Dendritic cell treated with granulocyte-macrophage colony-stimulating factor and Interleukin-4, amounts not matched to agents 40 ng/mL and 50 ng/mL, for 4 days (primary cell): ENCODE measurements around the gene HPSE2.
A peak's percentile ranks its signal among the peaks of the same experiment; 100 is the strongest.
"Not testable (repeated sequence)": the region's sequence is repeated elsewhere in the genome, so short reads cannot be mapped to it uniquely, and the experiment has no call there.

Experiments used
- H3K27ac Mint-ChIP-seq: one replicate; pipeline ENCODE4 v1.8.0; 2022; ENCODE audit warnings: mild to moderate bottlenecking, mixed read lengths
- H3K27me3 Mint-ChIP-seq: one replicate; pipeline ENCODE4 v1.8.0; 2022; ENCODE audit warnings: mild to moderate bottlenecking, mixed read lengths
- H3K36me3 Mint-ChIP-seq: one replicate; pipeline ENCODE4 v1.8.0; 2022; ENCODE audit warnings: low read depth, mixed read lengths
- H3K4me1 Mint-ChIP-seq: one replicate; pipeline ENCODE4 v1.8.0; 2022; ENCODE audit warnings: low read depth, mixed read lengths
- H3K4me3 Mint-ChIP-seq: one replicate; pipeline ENCODE4 v1.8.0; 2022; ENCODE audit warnings: mild to moderate bottlenecking, moderate library complexity, mixed read lengths
- H3K9me3 Mint-ChIP-seq: one replicate; pipeline ENCODE4 v1.8.0; 2022; ENCODE audit warnings: mixed read lengths
- intact Hi-C: fragments of 100-400 bp; cut with micrococcal nuclease; formaldehyde crosslinking; loops from one replicate; pipeline ENCODE4 v1.15.0; 2022

HPSE2 gene

GRCh38 chr10:99235658-99236626 lies at the start of gene HPSE2:
Gene HPSE2, minus strand, starts transcription at chr10:99235852.
- Mint-ChIP-seq H3K27ac (no peak within 1 kb of the TSS), H3K27me3 (peaks cover 91% of the 10 kb centered on the region), H3K9me3 (no peaks in the 10 kb centered on the region), H3K4me1 (peaks cover 52% of the 10 kb centered on the region), H3K36me3 (no peaks in the 10 kb centered on the region), H3K4me3 (peak within 1 kb of the TSS; percentile 73)
- intact Hi-C loops: no loop called here

DNA sequence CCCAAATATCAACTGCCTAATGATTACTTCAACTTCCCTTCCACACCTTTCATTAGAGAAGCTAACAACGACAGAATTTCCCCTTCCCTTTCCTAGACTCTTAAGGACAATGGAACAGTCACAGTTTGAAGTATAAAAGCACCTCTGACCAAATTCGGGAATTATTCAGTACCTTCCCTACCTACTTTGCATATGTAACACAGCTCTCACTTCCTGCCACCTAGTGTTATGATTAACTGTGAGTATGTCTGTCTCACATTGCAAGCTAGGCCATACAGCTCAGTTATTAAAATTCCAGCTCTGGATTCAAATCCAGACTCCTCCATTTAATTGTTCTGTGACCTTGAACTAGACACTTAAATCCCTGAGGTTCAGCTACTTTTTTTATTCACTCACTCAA lies 44.8 kb upstream of the HPSE2 start:
- no peak overlapping the region for H3K27ac Mint-ChIP-seq
- H3K4me1 Mint-ChIP-seq: no peaks in the 10 kb centered on the region
- peaks cover 5% of the 10 kb centered on the region for H3K27me3 Mint-ChIP-seq
- no peaks in the 10 kb centered on the region for H3K36me3 Mint-ChIP-seq
- H3K4me3 Mint-ChIP-seq: no peak overlapping the region
- H3K9me3 Mint-ChIP-seq: peaks cover 16% of the 10 kb centered on the region
- intact Hi-C loops: no loop called here

- Mint-ChIP-seq H3K4me1 (no peaks in the 10 kb centered on the region), H3K9me3 (peaks cover 16% of the 10 kb centered on the region), H3K36me3 (no peaks in the 10 kb centered on the region), H3K4me3 (no peak overlapping the region), H3K27ac (no peak overlapping the region), H3K27me3 (peaks cover 6% of the 10 kb centered on the region)
- intact Hi-C loops: no loop called here
Observed at GRCh38 chr10:99279626-99280111, 44.0 kb upstream of the HPSE2 start.

DNA sequence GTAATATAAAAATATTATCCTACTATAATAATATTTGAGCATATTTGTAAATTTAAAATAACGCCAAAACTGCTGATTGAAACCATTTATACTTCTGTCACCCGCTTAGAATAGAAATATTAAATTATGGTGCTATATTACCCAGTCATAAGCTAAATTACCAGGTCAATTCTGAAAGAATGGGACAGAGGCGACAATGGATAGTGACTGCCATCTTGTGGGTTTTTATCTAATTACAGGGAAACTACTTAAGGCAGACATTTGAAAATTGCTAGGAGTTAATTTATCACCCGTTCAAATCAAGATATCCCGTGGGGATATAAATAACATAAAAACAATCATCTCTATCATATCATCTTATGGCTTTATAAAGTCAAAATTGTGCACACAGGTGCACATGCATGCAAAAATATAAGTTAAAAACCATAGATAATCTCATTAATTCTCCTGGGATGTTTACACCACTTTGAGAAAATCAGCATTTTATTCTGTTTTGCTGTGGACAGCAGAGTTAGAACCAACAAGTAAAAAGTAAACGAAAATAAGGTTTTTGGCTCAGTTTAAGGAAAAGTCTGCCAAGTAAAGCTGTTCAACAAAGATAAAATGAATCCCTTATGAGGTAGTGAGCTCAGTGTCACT lies 41.3 kb upstream of the HPSE2 start:
- H3K36me3 Mint-ChIP-seq: no peaks in the 10 kb centered on the region
- no peak overlapping the region for H3K27ac Mint-ChIP-seq
- intact Hi-C loops: no loop called here
- H3K4me1 Mint-ChIP-seq: no peaks in the 10 kb centered on the region
- H3K4me3 Mint-ChIP-seq: no peak overlapping the region
- peaks cover 15% of the 10 kb centered on the region for H3K27me3 Mint-ChIP-seq
- H3K9me3 Mint-ChIP-seq: no peaks in the 10 kb centered on the region

DNA sequence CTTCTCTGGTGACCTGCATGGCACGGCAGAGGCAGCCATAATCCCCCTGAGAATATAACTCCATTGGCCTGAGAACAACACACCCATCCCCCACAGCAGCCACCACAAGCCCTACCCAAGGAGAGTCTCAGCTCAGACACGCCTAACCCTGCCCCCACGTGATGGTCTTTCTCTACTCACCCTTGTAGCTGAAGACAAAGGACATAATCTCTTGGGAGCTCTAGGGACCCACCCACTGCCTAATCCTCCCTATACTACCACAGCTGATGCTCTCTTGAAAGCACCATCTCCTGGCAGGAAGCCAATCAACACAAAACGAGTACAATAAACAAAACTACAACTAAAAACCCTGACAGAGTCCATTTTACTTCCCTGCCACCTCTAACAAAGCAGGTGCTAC lies 30.7 kb upstream of the HPSE2 start:
- Mint-ChIP-seq H3K36me3 (no peaks in the 10 kb centered on the region), H3K4me3 (no peak overlapping the region), H3K9me3 (no peaks in the 10 kb centered on the region), H3K27me3 (no peaks in the 10 kb centered on the region), H3K4me1 (no peaks in the 10 kb centered on the region), H3K27ac (no peak overlapping the region)
- intact Hi-C loops: no loop called here

- intact Hi-C loops: loop anchor here (5.0 kb wide), 2 partner anchors 457 to 502 kb away; no protein-coding TSS in a partner anchor
Observed at GRCh38 chr10:99248824-99249223, 13.2 kb upstream of the HPSE2 start.

DNA sequence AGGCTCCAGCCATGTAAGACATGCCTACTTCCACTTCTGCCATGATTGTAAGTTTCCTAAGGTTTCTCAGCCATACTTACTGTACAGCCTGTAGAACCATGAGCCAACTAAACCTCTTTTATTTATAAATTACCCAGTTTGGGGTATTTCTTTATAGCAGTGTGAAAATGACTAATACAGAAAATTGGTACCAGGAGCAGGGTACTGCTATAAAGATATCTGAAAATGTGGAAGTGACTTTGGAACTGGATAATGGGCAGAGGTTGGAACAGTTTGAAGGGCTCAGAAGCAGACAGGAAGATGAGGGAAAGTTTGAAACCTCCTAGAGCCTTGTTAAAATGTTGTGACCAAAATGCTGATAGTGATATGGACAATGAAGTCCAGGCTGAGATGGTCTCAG lies 12.2 kb upstream of the HPSE2 start:
- intact Hi-C loops: loop anchor here (5.0 kb wide), 2 partner anchors 456 to 501 kb away; no protein-coding TSS in a partner anchor
- not testable (repeated sequence) for H3K27me3 Mint-ChIP-seq, H3K36me3 Mint-ChIP-seq, H3K4me3 Mint-ChIP-seq, H3K27ac Mint-ChIP-seq, H3K4me1 Mint-ChIP-seq
- peaks cover 31% of the 10 kb centered on the region for H3K9me3 Mint-ChIP-seq

More at GRCh38 chr10:99248824-99249223, 13.2 kb upstream of the HPSE2 start:
- Mint-ChIP-seq H3K27ac (no peak overlapping the region), H3K36me3 (no peaks in the 10 kb centered on the region), H3K4me3 (no peak overlapping the region), H3K4me1 (no peaks in the 10 kb centered on the region), H3K9me3 (peaks cover 31% of the 10 kb centered on the region), H3K27me3 (no peaks in the 10 kb centered on the region)

DNA sequence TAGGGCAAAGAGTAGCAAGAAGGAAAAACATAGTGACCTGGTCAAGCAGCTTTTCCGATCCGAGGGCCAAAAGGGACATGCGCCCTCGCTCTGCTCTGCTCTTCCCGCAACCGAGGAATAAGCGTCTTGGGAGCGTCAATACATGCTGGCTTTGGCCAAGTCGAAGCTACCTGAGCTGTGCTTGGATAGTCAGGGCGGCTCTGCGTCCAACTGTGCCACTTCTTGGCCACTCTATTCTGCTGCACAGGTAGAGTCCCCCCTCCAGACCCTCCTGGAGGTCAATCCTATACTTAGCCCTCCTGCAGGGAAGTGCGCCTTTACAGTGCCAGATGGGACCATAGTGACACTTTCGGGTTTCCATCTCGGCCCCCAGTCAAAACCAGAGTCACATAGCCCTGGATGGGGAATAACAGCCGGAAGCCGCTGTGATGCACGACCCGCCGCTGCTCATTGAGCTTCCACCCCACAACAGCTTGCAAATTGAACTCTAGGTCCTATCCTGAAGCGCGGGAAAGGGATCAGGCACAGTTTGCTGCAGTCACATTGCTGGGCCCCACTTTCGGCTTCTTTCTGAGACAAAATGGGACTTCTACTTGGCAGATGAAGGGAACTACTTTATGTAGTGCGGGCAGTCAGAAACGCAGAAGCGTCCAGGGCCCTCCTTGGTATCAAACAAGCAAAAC lies 1.1 kb upstream of the HPSE2 start:
- no peaks in the 10 kb centered on the region for H3K36me3 Mint-ChIP-seq
- intact Hi-C loops: no loop called here
- H3K4me3 Mint-ChIP-seq: no peak overlapping the region
- H3K27me3 Mint-ChIP-seq: peaks cover 83% of the 10 kb centered on the region
- H3K27ac Mint-ChIP-seq: no peak overlapping the region
- H3K4me1 Mint-ChIP-seq: peaks cover 51% of the 10 kb centered on the region
- H3K9me3 Mint-ChIP-seq: no peaks in the 10 kb centered on the region

- H3K4me1 Mint-ChIP-seq: peaks cover 52% of the 10 kb centered on the region
- no peak overlapping the region for H3K27ac Mint-ChIP-seq
- H3K4me3 Mint-ChIP-seq: peak overlapping the region; percentile 73
- no peaks in the 10 kb centered on the region for H3K9me3 Mint-ChIP-seq
- intact Hi-C loops: loop anchor here (5.0 kb wide), 1 partner anchor 348 kb away; no protein-coding TSS in a partner anchor
- peaks cover 90% of the 10 kb centered on the region for H3K27me3 Mint-ChIP-seq
- no peaks in the 10 kb centered on the region for H3K36me3 Mint-ChIP-seq
Observed at GRCh38 chr10:99234791-99235657, 628 bp downstream of the HPSE2 start.

DNA sequence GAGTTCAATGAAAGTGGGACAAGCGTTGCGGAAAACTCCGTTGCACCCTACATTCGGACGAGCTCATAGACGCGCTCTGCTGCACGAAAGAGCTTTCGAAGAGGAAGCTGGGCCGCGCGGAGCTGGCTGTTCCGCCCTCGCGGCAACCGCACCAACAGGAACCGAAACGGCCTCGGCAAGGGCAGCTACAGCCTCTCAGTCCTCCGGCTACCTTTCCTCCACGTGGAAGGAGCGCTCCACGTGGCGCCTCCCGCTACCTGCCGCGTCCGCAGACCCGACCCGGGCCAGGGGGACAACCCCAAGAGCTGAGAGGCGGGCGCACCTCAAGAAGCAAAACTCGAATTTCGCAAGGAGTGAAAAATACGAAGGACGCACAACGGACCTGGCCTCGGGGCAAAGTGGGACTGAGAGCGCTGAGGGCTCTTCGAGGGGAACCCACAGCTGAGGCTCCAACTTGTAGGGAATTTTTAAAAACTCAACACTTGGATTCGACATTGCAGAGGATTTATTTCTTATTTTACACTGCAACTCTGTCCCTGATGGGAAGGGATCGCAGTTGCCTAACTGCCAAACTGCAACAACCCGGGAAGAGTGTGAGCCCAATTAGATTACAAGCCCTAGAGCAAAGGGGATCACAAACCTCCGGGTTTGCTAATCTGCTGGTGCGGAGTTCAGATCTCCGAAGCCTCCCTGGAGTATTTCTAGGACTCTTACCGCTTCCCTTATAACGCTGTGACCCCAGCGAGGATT lies 1.4 kb downstream of the HPSE2 start:
- Mint-ChIP-seq H3K4me3 (peak overlapping the region; percentile 73), H3K27me3 (peaks cover 90% of the 10 kb centered on the region), H3K4me1 (peaks cover 52% of the 10 kb centered on the region), H3K36me3 (no peaks in the 10 kb centered on the region), H3K27ac (peak overlapping the region; percentile 71), H3K9me3 (no peaks in the 10 kb centered on the region)
- intact Hi-C loops: loop anchor here (5.0 kb wide), 1 partner anchor 347 kb away; no protein-coding TSS in a partner anchor

GRCh38 chr10:99233689-99234037 lies 2.0 kb downstream of the HPSE2 start:
- Mint-ChIP-seq H3K4me3 (peak overlapping the region; percentile 73), H3K27me3 (peaks cover 93% of the 10 kb centered on the region)
- intact Hi-C loops: loop anchor here (5.0 kb wide), 1 partner anchor 346 kb away; no protein-coding TSS in a partner anchor

DNA sequence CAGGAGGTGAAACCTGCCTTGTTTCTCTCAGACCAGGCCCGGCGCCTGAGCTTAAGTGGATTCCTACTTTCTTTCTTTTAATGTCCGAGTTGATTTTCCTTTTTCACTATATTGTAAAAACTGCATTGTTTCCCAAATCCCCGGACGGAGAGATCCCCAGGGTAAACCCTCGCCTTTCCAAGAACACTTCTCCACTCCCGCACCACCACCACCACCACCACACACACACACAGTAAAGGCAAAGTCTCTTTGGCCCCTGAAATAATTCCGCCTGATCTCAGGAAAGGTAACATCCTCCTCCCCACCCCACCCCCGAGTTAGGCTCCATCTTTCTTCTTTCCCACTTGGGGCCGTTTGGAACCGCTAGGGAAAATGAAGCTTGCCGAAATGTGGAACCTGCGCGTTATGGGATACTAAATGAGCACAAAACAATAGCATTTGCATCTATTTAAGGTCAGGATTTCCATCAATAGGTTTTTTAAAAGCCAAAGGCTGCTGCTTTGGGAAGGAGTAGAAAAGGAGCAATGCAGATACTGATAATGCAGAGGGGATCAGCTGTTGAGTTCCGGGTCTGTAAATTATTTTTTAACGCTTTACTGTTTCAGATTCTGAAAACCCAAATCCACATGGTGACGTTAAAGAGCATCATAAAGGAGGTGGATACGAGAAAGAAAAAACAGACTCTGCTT lies 2.5 kb downstream of the HPSE2 start:
- Mint-ChIP-seq H3K27ac (no peak overlapping the region), H3K27me3 (peaks cover 94% of the 10 kb centered on the region), H3K36me3 (no peaks in the 10 kb centered on the region), H3K9me3 (no peaks in the 10 kb centered on the region), H3K4me1 (peaks cover 52% of the 10 kb centered on the region), H3K4me3 (peak overlapping the region; percentile 73)
- intact Hi-C loops: loop anchor here (5.0 kb wide), 1 partner anchor 346 kb away; no protein-coding TSS in a partner anchor

More at GRCh38 chr10:99233689-99234037, 2.0 kb downstream of the HPSE2 start:
- H3K36me3 Mint-ChIP-seq: no peaks in the 10 kb centered on the region
- H3K9me3 Mint-ChIP-seq: no peaks in the 10 kb centered on the region
- peaks cover 52% of the 10 kb centered on the region for H3K4me1 Mint-ChIP-seq
- peak overlapping the region; percentile 71 for H3K27ac Mint-ChIP-seq
